ENCODE results near the gene GPR39. TPM values are rescaled to one million over a fixed set of nuclear protein-coding genes. Genes with fewer than 3 reads are reported as not detected.

The GPR39 gene
- total RNA-seq, 2 donors from 2014 or later, result 3.6 to 5.3 TPM

- no peaks in the 10 kb centered on the region for H3K4me1 ChIP-seq (replicated peaks)
- WGBS, result 91% methylated on average over 3 of the region's 3 CpGs
- TF ChIP-seq, protein P1, sequence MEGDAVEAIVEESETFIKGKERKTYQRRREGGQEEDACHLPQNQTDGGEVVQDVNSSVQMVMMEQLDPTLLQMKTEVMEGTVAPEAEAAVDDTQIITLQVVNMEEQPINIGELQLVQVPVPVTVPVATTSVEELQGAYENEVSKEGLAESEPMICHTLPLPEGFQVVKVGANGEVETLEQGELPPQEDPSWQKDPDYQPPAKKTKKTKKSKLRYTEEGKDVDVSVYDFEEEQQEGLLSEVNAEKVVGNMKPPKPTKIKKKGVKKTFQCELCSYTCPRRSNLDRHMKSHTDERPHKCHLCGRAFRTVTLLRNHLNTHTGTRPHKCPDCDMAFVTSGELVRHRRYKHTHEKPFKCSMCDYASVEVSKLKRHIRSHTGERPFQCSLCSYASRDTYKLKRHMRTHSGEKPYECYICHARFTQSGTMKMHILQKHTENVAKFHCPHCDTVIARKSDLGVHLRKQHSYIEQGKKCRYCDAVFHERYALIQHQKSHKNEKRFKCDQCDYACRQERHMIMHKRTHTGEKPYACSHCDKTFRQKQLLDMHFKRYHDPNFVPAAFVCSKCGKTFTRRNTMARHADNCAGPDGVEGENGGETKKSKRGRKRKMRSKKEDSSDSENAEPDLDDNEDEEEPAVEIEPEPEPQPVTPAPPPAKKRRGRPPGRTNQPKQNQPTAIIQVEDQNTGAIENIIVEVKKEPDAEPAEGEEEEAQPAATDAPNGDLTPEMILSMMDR (IDR thresholded peaks at IDR 0.05), result no peak
- TF ChIP-seq POLR2AphosphoS5 (IDR thresholded peaks at IDR 0.05) (no peak), POLR2A (IDR thresholded peaks at IDR 0.05) (no peak)
- no peaks in the 10 kb centered on the region for H3K36me3 ChIP-seq
- H3K27ac ChIP-seq, result no peak overlapping the region
- H3K27me3 ChIP-seq (replicated peaks; ENCODE audit: insufficient read depth), result no peaks in the 10 kb centered on the region
- intact Hi-C loops (cut with DNase I), result no loop called here
- no peaks in the 10 kb centered on the region for H3K9me3 ChIP-seq
- no peak for DNase-seq (ENCODE audit: low spot score)
- H3K4me3 ChIP-seq, result no peak overlapping the region
Measured at GRCh38 chr2:132482821-132483220, 66.2 kb downstream of the GPR39 start.

DNA sequence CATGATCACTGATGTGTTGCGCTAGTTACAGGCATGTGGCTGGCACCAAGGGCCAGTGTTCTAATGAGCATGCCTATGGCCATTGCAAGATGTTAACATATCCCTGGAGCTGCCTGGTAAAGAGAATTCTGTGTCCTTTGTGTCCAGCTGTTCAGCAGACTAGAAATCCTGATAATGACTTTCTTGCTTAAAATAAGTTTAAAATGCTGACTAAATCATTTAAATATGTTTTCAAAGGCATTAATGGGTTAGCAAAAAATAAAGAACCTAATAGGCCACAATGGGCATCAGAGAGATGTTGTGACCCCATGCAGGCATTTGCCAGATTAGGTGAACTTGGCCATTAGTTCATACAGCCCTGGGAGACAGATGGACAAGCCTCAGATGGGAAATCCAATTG lies 67.5 kb downstream of the GPR39 start:
- 96% methylated on average over 1 of the region's 1 CpG for WGBS
- no peak for DNase-seq (ENCODE audit: low spot score)
- Histone ChIP-seq H3K36me3 (no peaks in the 10 kb centered on the region), H3K9me3 (no peaks in the 10 kb centered on the region), H3K27me3 (replicated peaks; ENCODE audit: insufficient read depth) (no peaks in the 10 kb centered on the region), H3K4me3 (no peak overlapping the region), H3K27ac (no peak overlapping the region), H3K4me1 (replicated peaks) (no peaks in the 10 kb centered on the region)
- TF ChIP-seq POLR2AphosphoS5 (IDR thresholded peaks at IDR 0.05) (no peak), POLR2A (IDR thresholded peaks at IDR 0.05) (no peak)
- TF ChIP-seq, protein P1 (IDR thresholded peaks at IDR 0.05), result no peak
- intact Hi-C loops (cut with DNase I), result no loop called here

GRCh38 chr2:132488491-132488890 lies 71.9 kb downstream of the GPR39 start:
- Histone ChIP-seq H3K4me3 (no peak overlapping the region), H3K36me3 (no peaks in the 10 kb centered on the region), H3K27ac (no peak overlapping the region), H3K4me1 (replicated peaks) (no peaks in the 10 kb centered on the region), H3K9me3 (no peaks in the 10 kb centered on the region), H3K27me3 (replicated peaks; ENCODE audit: insufficient read depth) (no peaks in the 10 kb centered on the region)
- TF ChIP-seq POLR2A (IDR thresholded peaks at IDR 0.05), result no peak
- TF ChIP-seq POLR2AphosphoS5 (IDR thresholded peaks at IDR 0.05), result no peak
- TF ChIP-seq, protein P1 (IDR thresholded peaks at IDR 0.05), result no peak
- DNase-seq (ENCODE audit: low spot score), result no peak
- intact Hi-C loops (cut with DNase I), result no loop called here
- 93% methylated on average over 6 of the region's 6 CpGs for WGBS

- 19% methylated on average over 18 of the region's 18 CpGs for WGBS
- intact Hi-C loops (cut with DNase I), result no loop called here
- Histone ChIP-seq H3K9me3 (no peaks in the 10 kb centered on the region), H3K4me1 (replicated peaks) (no peaks in the 10 kb centered on the region), H3K4me3 (no peak overlapping the region), H3K27ac (no peak overlapping the region), H3K36me3 (no peaks in the 10 kb centered on the region), H3K27me3 (replicated peaks; ENCODE audit: insufficient read depth) (no peaks in the 10 kb centered on the region)
- TF ChIP-seq, protein P1 (IDR thresholded peaks at IDR 0.05), result no peak
- TF ChIP-seq POLR2AphosphoS5 (IDR thresholded peaks at IDR 0.05), result no peak
- no peak for TF ChIP-seq POLR2A (IDR thresholded peaks at IDR 0.05)
- no peak for DNase-seq (ENCODE audit: low spot score)
Measured at GRCh38 chr2:132489150-132489549, 72.5 kb downstream of the GPR39 start.

DNA sequence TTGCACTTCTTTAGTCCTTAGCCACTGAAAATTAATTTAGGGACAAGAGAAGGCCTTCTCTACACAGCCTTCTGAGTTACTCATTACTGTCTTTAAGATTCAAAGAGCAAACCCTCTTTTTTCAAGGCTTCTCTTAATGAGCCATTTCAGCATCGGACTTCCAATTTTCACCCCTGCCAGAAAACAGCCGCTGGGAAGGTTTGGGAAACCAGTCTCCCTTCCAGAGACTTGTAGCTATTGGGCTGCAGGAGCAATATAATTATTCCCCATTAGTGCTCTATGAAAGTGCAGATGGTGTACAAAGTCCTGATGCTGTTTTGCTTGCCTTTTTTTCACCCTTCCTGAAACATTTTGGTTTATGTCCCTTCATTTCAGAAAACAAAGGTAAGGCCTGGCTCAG lies 79.3 kb downstream of the GPR39 start:
- no peak for TF ChIP-seq POLR2AphosphoS5 (IDR thresholded peaks at IDR 0.05)
- TF ChIP-seq POLR2A (IDR thresholded peaks at IDR 0.05), result no peak
- TF ChIP-seq, protein P1 (IDR thresholded peaks at IDR 0.05), result no peak
- Histone ChIP-seq H3K9me3 (no peaks in the 10 kb centered on the region), H3K27ac (no peak overlapping the region), H3K36me3 (no peaks in the 10 kb centered on the region), H3K27me3 (replicated peaks; ENCODE audit: insufficient read depth) (no peaks in the 10 kb centered on the region), H3K4me1 (replicated peaks) (no peaks in the 10 kb centered on the region), H3K4me3 (no peak overlapping the region)
- 90% methylated on average over 2 of the region's 2 CpGs for WGBS
- intact Hi-C loops (cut with DNase I), result no loop called here
- no peak for DNase-seq (ENCODE audit: low spot score)
